GM18867 (cell line): Measurements from ENCODE around the gene SPCS1.

Experiments
- ATAC-seq: cut with Tn5 transposase; IDR thresholded peaks from one replicate; pipeline ENCODE4 v1.9.1; 2021; ENCODE audit warnings: mild to moderate bottlenecking, moderate library complexity; ENCODE audit not compliant: unreplicated experiment

SPCS1 gene

DNA sequence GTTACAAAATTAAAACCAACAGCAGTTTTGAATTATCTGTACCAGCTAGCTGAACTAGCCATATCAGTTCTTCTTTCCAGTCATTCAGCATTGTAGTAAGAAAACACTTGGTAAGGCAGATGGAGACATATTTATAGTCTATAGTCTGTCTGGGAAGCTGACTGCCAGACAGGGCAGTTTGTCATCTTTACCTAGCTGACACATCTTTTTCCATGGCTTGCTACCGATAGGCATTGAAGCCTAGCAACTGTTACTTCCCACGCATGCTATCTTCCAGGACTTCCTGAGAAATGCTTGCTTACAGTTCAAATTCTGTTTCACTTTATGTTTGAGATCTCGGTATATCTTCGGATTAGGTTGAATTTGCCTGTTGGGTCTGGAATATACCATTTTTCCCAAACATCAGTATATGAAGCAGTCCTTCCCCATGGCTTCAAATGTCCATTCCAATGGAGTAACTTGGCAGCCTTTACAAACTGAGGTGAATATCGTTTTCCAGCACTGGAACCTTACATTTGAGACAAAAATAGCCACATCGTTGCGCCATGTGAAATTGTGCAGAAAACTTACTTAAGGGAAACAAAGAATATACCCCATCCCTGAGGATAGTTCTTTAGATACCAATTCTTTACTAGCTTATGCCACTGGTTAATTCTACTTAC lies 11.2 kb upstream of the SPCS1 start:
- no peak for ATAC-seq

- no peak for ATAC-seq
Measured at GRCh38 chr3:52695798-52696671, 9.9 kb upstream of the SPCS1 start.

DNA sequence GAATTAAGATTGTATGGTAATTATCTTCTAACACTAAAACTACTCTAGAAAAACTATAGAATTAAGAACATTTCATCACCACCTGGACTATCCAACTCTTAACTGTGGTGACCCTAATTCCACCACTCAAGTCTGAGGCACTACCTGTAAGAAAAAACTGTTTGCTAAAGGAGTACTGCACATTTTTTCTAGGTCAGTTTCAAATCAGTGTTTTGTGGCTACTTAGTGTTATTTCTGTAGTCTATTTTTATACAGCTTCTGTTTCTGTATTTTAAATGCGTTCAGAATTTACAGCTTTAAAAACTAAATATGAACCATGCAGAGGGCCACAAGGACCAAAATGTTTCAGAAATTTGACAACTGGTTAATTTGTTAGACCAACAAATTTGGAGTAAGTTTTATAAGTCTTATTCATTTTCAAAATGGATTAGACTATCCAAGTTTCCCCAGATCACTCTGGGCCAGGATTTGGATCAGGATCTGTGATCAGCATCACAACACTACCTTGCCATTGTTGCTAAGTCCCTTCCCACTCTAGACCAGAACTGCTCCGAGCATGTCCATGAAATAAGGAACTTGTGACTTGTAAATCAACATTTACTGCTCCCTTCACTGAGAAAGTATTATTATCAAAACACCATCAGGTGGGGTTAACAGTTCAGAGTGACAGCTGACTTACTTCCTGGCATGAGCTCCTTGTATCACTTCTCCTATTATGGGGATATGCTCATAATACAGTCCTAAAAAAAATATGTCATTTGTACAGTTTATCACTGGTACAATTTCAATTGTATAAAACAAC lies 8.9 kb upstream of the SPCS1 start:
- ATAC-seq = no peak

DNA sequence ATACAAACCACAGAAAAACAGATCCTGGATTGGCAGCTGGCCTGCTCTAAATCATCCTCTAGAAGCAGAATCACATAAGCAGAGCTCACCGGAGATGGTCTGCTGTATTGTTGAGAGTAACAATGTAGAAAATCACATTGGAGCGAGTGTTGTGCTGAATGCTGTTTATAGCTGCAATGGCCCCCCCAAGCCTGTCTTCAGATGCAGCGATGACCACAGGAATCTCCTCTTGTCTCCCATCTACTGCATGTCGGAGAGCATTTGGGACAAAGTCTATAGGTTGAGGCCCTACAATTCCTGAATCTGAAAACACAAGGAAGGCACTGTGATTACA lies 8.3 kb upstream of the SPCS1 start:
- no peak for ATAC-seq

DNA sequence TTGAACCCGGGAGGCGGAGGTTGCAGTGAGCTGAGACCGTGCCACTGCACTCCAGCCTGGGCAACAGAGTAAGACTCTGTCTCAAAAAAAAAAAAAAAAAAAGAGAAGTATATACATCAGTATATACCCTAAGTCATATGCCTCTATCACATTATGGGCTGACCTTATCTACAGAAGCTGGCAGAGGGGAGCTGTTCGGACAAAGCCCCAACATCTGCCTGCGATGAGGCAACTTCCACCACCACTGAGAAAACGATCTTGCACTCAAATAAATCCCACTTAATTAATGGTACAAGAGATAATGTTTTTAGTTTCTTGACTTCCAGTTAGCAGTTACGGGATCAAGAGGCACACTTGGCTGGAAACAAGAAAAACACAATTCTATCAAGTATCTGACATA lies 2.6 kb upstream of the SPCS1 start:
- no peak for ATAC-seq

DNA sequence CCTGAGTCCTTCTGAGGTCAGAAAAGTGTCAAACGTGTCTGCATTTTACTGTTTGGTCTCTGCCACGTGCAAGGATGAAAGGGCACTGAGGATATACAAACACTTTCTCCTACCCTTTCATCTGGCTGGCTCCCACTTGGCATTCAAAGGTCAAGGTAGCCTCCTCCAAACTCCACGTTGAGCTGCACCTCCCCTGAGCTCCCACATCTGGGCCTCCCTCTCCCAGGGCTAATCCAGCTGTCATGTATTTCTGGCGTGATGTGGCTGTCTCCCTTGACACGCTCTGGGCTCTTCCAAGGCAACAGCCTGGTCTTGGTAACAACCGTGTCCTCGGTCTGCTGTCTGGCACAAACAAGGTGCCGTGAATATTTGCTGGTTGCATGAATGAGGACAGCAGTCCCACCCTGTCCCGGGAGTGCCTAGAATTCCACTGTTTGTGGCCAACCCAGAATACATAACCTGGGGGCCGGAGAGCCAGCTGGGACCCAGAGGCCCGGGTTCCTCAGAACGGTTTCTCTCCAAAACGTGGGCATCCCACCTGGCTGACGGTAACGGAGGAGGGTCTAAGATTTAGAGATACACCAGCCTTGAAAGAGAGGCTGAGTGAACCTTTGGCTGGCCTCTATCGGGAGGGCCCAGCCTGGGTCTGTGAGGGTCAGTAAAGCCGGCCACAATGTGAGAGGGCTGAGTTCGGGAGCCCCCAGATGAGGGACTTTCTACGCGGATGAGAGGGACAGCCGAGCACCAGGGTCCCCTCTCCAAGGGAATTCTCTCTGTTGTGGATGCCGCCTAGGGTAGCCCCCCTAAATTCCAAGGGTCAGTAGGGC lies 1.1 kb upstream of the SPCS1 start:
- ATAC-seq = no peak

DNA sequence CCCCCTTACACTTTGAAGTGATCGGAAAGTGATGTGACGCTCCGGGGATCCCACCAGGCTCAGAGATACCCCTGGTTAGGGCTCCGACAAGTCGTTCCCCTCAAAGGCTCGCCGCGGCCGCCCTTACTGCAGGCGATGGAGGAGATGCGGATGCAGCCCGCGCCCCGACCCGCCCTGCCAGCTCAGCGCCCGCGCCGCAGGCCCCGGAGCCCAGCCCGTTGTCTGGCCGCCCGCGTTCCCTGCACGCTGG lies 543 bp upstream of the SPCS1 start:
- no peak for ATAC-seq

DNA sequence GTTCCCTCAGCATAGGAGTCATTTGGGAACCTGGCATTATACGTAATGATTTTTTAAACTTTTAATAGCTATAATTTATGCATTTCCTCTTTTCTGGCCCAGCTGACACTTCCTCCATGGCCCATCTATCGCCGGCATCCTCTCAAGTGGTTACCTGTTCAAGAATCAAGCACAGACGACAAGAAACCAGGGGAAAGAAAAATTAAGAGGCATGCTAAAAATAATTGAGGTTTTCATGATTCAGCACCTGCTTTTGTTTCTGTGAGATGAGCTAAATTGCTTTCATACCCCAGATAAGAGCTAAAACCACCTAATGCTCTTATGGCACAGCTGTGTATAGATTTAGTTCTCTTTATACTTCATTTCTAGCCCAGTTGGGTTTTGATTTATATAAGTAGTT lies 1.7 kb downstream of the SPCS1 start:
- ATAC-seq = no peak

DNA sequence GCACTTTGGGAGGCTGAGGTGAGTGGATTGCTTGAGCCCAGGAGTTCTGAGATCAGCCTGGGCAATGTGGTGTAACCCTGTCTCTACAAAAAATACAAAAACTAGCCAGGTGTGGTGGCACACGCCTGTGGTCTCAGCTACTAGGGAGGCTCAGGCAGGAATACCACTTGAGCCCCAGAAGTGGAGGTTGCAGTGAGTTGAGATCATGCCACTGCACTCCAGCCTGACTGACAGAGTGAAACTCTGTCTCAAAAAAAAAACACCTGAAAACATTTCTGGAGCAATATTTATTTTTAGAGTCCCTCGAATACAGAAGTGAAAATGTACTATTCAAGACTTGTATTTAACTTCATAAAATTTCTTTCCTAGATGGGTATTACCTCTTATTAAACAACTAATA lies 4.6 kb downstream of the SPCS1 start:
- ATAC-seq = no peak

DNA sequence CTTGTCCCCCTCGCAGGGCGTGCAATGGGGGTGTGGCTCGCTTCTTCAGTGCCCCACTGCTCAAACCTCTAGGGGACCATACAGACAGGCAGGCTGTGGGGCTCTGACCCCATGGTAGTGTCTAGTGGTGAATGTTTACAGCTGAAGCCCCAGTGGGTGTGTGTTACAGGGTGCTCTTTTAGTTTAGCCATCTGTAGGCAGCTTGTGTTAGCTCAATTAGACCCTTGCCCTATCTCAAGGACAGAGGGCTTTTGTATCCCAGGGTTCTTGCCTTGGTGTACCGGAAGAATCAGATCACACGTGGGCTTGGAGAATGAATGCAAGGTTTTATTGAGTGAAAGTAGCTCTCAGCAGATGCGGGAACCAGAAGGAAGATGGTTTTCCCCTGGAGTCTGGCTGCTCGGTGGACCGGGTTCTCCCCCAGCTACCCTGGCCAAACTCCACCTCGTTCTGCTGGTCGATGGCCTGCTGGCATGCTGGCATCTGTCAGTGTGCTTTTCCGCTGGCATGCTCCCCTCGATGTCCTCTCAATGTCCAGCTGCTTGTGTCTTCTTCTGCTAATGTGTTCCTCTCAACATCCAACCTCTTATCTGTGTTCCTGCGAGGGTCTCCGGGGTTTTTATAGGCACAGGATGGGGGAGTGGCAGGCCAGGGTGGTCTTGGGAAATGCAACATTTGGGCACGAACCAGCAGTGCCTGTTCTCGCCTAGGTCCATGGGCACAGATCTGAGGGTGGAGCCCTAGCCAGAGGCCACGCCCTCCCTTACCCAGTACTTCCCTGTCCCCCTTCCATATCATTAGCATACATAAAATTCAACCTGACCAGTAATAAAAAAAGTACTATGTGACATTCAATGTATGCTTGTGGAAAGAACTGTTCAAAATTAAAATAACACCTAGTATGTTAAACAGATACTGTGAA lies 6.6 kb downstream of the SPCS1 start:
- no peak for ATAC-seq

GRCh38 chr3:52714335-52715302 lies 8.7 kb downstream of the SPCS1 start:
- no peak for ATAC-seq

DNA sequence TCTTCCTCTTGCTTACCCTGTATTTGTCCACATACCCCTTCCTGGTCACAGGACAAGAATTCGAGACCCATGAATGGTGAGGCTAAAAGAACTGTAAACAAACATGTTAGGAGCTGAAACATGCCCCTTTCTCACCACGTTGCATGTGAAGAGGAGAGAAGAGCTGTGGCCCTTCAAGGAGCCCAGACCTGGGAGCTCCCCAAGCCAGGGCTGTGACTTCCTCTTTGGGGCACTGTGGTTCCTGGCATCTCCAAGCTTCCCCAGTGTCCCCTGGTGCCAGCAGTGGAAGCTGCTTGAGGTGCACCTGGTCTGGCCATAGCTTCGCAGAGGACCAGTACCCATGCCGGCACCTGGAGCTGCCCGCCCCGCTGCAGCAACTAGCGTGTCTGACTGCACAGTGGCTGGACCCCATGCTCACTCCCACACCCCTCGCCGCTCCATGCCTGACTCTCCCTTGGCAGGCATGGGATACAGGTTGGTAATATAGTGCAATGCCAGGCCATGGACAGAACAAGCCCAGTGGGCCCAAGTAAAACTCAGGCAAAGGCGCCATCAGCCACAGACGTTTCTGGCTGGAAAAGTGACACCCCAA lies 9.9 kb downstream of the SPCS1 start:
- ATAC-seq = no peak

- no peak for ATAC-seq
Measured at GRCh38 chr3:52719618-52720017, 13.7 kb downstream of the SPCS1 start.

DNA sequence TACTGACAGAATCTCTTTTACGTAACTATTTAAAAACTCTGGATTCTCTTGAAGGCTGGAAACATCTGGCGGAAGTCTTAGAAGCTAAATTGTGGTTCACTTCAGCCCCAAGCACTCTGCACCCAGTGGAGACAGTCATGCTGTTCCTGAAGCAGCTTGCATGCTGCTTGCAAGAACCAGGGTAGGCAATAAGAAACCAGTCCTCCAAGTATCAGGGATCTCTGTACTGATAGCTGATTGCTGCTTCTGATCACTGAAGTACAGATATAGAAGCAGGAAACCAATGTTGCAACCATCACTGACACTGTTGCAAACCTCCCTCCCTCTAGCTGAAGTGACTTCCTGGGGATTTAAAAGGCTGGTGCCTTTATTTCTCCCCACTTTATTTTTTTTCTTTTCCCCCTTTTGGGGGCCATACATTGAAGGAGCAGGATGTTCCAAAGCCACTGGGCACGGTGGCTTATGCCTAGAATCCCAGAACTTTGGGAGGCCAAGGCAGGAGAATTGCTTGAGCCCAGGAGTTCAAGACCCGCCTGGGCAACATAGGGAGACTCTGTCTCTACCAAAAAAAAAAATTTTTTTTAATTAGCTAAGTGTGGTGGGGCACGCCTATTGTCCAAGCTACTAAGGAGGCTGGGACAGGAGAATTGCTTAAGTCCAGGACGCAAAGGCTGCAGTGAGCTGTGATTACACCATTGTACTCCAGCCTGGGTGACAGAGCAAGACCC lies 15.3 kb downstream of the SPCS1 start:
- no peak for ATAC-seq

GRCh38 chr3:52721730-52722008 lies 15.8 kb downstream of the SPCS1 start:
- no peak for ATAC-seq

DNA sequence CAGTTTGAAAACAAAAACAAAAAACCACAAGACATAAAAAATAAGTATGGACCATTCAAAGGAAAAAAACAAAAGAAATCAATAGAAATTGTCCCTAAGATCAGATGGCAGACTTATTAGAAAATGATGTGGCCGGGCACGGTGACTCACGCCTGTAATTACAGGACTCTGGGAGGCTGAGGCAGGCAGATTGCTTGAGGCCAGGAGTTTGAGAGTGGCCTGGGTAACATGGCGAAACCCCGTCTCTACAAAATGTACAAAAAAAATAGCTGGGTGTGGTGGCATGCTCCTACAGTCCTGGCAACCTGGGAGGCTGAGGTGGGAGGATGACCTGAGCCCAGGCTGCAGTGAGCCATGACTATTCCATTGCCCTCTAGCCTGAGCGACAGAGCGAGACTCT lies 16.6 kb downstream of the SPCS1 start:
- no peak for ATAC-seq

GRCh38 chr3:52723935-52724334 lies 18.0 kb downstream of the SPCS1 start:
- ATAC-seq = no peak

DNA sequence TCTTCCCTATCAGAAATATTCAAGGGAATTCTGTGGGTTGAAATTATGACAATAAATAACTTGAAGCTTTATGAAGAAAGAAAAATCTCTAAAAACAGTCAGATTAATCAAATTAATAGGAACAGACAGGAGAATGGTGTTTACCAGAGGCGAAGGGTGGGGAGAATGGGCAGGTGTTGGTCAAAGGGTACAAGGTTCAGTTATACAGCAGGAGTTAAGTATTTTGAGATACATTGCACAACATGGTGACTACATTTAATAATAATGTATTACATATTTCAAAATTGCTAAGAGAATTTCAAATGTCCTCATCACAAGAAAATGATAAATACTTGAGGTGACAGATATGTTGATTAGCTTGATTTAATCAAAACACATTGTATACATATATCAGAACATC lies 18.6 kb downstream of the SPCS1 start:
- ATAC-seq = no peak
